ENCODE measurements around the gene ALKBH8. TPM values are rescaled to one million over a fixed set of nuclear protein-coding genes. Genes with fewer than 3 reads are reported as not detected.

Gene ALKBH8
- total RNA-seq, 8 experiments from 2014 or later: 7.2 to 12.1 (median 9.4) TPM

Other genes starting within 250 kb of the ALKBH8 start
- 10 to 100 TPM; 12.7 to 23.6 (median 15.4) TPM for gene CWF19L2, start 107.9 kb downstream of the ALKBH8 start, total RNA-seq
- gene ELMOD1, start 25.4 kb upstream of the ALKBH8 start, total RNA-seq: 10 to 100 TPM in 6 of 8 experiments, 1 to 10 TPM in 2; 4.9 to 75.7 (median 34.9) TPM
- under 1 TPM in 2 of 8 experiments, not detected in 6; 0.66 to 0.92 TPM for gene SLN, start 146.3 kb upstream of the ALKBH8 start, total RNA-seq